ENCODE data around the gene ZBTB16.

GRCh38 chr11:114195981-114196731 is 136.6 kb downstream of the ZBTB16 start:
- TF ChIP-seq CTCF (IDR thresholded peaks at IDR 0.05; ENCODE audit: insufficient read depth, low read length) (no peak), REST (IDR thresholded peaks at IDR 0.05; ENCODE audit: insufficient replicate concordance, low read depth) (no peak), POLR2AphosphoS5 (IDR thresholded peaks at IDR 0.05; ENCODE audit: low read depth) (no peak), GABPA (IDR thresholded peaks at IDR 0.05; ENCODE audit: low read depth) (no peak), SPI1 (IDR thresholded peaks at IDR 0.05; ENCODE audit: borderline replicate concordance, low read depth) (no peak)

Data from HL-60 (cell line).